Measurements from ENCODE around the gene NRBF2. TPM values are rescaled to one million over a fixed set of nuclear protein-coding genes. Genes with fewer than 3 reads are reported as not detected.

NRBF2 gene
- total RNA-seq, 1 donor from 2014 or later: 8.5 TPM

DNA sequence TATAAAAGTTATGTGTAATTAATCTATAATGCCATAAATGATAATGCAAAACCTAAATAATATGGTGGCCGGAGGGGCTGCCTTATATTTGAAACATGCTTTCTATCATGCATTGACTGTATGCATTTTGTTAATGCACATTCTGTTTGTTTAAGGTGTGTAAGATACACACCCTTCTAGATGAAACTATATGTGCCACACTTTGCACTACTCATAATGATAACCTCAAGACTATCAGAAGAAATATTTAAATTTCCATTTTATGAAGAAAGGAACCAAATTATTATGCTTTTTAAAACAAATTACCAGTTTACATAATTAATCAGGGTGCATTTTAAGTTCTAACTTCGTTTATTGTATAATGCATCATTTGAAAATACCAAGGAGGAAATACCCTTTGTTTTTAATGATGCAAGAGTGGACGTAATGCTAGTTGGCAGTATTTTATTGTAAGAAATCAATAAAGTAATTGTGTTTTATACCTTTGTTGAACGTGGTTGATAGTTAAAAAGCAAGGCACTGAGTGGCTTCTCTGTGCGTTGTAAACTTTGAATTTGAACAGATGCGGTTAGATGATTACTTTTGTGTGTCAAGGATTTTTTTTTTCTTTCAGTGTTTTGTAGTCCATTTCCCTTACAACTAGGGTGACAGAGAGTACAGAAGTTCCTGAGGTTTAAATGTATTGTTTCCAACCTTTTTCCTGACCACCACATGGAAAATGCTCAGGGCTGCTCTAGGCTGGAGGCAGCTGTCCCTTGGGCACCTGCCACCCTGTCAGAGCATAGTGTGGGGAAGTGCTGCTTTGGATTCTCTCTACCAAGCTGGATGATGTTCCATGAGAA is 21.6 kb downstream of the NRBF2 start:
- no peak for DNase-seq
- intact Hi-C loops (cut with micrococcal nuclease): loop anchor here (10.0 kb wide), 2 partner anchors 70 to 150 kb away; no protein-coding TSS in a partner anchor
- no peak for ATAC-seq

DNA sequence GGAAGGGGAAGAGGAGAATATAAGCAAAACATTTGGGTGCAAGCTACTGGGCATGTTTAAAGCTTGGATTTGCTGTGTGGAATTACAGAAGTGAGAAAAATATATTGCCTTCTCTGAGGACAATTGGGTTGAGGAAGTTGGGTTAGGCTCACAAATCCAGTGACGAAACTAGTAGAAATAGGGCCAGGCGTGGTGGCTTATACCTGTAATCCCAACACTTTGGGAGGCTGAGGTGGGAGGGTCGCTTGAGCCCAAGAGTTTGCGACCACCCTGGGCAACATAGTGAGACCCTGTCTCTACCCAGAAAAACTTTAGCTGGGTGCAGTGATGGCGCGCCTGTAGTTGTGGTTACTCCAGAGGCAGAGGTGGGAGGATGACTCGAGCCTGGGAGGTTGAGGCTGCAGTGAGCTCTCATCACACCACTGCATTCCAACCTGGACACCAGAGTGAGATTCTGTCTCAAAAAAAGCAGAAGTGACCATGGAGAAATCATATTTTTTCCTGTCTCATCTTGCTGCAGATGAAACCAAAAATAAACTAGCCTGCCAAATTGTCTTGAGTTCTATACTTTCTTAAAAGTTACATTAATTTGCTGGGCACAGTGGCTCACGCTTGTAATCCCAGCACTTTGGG is 22.4 kb downstream of the NRBF2 start:
- DNase-seq (no peak), ATAC-seq (no peak)
- intact Hi-C loops (cut with micrococcal nuclease): loop anchor here (10.0 kb wide), 2 partner anchors 71 to 151 kb away; no protein-coding TSS in a partner anchor

DNA sequence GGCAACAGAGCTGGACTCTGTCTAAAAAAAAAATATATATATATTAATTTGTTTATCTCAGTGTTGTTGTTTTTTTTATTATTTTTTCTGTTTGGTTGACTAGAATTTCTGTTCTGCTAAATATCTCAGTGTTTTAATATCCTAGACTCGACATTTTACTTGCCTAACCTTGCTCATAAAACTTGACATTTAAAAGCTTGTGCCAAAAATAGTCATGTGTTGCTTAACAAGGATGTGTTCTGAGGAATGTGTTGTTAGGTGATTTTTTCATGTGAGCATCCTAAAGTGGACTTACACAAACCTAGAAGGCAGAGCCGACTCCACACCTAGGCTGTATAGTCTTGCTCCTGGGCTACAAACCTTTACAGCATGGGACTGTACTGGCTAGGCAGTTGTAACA is 23.1 kb downstream of the NRBF2 start:
- ATAC-seq (no peak), DNase-seq (no peak)
- intact Hi-C loops (cut with micrococcal nuclease): loop anchor here (10.0 kb wide), 2 partner anchors 71 to 151 kb away; no protein-coding TSS in a partner anchor

DNA sequence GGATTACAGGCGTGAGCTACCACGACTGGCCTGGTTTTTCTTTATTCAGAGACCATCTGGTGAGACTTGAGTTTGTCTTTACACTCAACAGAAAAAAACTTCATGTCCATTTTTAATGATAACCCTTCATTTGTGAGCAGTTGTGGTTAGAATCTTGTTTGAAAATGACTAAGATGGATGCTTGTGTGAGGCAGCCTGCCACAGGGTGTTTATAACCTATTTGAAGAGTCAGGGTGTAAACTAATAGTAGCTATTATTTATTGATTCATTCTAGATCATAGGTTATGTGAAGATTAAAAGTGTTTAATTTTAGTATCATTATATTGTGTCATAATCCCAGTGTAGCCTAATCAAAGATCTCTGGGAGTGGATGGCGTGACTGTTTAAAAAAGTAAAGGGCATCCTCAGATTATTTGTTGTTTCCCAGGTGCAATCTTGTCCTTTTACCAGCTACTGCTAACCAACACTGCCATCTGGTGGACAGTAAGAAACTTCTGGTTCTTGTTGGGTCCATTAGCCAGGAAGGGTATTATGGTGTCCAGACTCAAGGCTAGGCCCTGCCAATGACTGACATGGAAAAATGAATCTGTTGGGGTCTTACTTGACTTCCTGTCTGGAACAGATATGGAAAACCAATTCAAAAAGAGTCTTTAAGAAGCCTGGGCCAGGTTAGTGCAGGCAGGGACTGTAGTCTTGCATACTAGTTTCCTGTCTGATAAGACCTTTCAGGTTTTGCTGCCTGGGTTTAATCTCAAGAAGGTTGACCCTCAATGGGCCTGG is 24.9 kb downstream of the NRBF2 start:
- peak; percentile 75 for ATAC-seq

DNA sequence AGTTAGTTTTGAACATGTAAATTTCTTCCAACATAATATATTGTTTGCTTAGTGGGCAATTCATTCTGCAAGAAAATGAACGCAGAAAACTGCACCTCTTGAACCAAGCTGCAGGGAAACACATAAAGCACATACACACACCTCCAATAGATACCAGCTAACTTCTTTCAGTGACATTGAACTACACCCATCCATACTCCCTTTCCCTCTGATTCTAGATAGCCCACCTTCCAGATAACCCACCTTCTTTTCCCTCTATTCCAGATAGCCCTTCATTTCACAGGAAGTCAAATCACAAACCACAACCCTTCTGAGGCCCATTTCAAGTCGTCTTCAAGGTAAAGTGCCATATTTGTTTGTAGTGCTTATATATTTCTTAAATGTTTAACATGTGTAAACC is 28.5 kb downstream of the NRBF2 start:
- intact Hi-C loops (cut with micrococcal nuclease): loop anchor here (10.0 kb wide), 1 partner anchor 563 kb away; no protein-coding TSS in a partner anchor
- ATAC-seq: no peak
- no peak for DNase-seq

More for the DNA sequence above, 24.9 kb downstream of the NRBF2 start:
- intact Hi-C loops (cut with micrococcal nuclease): loop anchor here (10.0 kb wide), 2 partner anchors 73 to 153 kb away; no protein-coding TSS in a partner anchor
- no peak for DNase-seq

DNA sequence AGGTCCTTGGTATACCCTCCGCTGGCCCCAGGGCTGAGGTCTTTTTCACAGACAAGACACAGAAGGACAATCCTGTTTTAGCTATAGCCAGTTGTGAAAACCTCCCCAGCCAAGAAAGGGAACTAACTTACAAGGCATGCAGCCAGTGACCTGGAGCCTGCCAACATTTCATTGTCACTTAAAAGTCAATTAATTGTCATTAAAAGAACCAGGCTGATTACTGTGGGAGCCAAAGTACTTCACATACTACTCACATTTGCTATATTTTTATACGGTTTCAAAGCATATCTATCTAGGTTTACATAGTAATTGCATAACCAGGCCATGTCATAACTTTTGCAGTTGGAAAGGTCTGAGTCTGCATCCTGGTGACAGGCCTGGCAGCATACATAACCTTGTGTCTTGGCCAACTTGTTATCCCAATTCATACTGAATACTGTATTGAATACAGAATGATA is 31.1 kb downstream of the NRBF2 start:
- ATAC-seq: peak; percentile 73
- intact Hi-C loops (cut with micrococcal nuclease): loop anchor here (10.0 kb wide), 1 partner anchor 561 kb away; no protein-coding TSS in a partner anchor
- peak; percentile 31 for DNase-seq

DNA sequence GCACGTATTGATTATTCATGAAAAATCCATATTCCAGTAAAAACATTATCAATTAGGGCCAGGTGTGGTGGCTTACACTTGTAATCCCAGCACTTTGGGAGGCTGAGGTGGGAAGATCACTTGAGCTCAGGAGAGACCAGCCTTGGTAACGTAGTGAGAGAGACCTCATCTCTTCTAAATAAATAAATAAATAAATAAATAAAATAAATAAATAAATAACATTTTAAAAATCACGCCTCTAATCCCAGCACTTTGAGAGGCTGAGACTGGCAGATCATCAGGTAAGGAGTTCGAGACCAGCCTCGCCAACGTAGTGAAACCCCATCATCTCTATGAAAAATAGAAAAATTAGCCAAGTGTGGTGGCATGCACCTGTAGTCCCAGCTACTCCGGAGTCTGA is 32.1 kb downstream of the NRBF2 start:
- no peak for DNase-seq
- intact Hi-C loops (cut with micrococcal nuclease): loop anchor here (5.0 to 10.0 kb wide), 2 partner anchors 462 to 560 kb away; no protein-coding TSS in a partner anchor
- ATAC-seq: no peak

DNA sequence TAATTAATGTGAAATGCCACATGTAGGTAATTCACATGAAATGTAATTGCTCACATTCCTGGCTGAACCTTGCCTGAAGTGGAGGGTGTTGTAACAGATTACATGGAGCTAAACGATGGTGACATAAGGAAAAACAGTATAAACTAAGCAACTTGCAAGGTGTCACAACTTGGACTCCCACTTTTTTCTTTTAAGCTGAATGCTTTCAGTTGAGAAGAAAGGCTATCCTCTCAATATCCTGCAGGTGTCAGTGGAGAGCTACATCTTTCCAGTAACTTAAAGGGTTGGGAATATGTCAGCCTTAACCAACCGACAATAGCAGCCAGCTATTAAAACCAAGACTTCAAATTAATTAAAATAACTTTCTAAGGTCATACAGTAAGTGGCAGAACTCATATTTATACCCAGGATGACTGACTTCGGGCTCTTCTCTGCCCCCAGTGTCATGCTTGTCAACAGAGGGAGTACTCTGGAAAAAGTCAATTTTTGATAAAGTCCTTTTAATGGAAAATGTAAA is 33.7 kb downstream of the NRBF2 start:
- intact Hi-C loops (cut with micrococcal nuclease): loop anchor here (5.0 to 10.0 kb wide), 2 partner anchors 461 to 558 kb away; no protein-coding TSS in a partner anchor
- ATAC-seq (peak; percentile 63), DNase-seq (no peak)

DNA sequence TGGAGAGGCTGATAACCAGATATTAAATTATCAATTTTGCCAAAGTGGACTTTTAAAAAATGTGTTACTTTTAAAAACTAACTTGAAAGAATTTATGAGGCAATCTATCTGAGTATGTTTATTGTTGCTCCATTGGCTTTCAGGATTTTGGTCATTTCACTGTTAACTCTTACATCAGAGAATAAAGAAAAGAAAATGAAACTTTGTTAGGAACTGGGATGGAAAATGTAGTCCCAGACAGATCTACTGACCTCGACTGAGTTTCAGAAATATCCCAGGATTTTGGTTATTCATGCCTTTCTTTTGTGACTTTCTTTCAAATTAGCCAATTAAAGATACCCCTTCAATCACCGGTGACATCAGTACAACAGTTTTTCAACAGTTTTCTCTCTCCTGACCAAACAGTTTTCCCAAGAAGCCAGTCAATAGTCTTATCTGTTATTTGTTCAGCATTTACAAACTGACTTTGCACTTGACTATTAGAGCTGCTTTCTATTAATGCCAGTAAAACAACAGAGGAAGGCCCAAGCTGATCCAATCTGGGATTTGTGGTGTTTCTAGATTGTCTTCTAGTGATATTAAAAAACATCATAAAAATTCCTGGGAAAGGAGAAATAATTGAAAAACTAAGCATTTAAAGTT is 35.8 kb downstream of the NRBF2 start:
- DNase-seq: no peak
- intact Hi-C loops (cut with micrococcal nuclease): loop anchor here (5.0 to 10.0 kb wide), 2 partner anchors 458 to 556 kb away; no protein-coding TSS in a partner anchor
- ATAC-seq: no peak

- no peak for ATAC-seq
- DNase-seq: no peak
- intact Hi-C loops (cut with micrococcal nuclease): loop anchor here (5.0 to 10.0 kb wide), 2 partner anchors 458 to 555 kb away; no protein-coding TSS in a partner anchor
These were observed 36.5 kb downstream of the NRBF2 start for GRCh38 chr10:63169624-63170023.

DNA sequence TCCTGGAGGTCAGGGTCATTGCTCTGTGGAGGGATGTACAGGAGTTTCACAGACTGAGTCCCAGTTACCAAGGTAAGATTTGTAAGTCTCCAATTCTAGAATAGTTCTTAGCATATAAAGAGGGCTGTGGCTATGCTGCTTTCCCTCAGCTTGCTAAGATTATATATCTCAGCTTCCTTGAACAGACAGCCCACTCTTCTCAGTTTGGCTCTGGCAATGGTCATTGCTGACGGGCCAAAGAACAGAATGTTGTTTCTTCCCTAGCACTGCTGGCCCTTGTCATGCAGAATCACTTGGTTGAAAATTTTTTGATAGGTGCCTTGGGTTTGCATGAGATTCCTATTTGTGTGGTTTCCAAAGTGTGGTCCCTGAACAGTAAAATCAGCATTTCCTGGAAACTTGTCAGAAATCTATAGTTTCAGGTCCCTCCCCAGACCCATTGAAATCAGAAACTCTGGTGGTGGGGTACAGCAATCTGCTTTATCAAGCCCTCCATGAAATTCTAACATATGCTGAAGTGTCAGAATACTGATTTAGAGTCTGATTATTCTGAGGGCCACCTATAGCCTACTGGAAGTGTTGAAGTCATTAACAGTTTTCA is 38.2 kb downstream of the NRBF2 start:
- intact Hi-C loops (cut with micrococcal nuclease): no loop called here

GRCh38 chr10:63171926-63172325 is 38.8 kb downstream of the NRBF2 start:
- DNase-seq (no peak), ATAC-seq (no peak)
- intact Hi-C loops (cut with micrococcal nuclease): no loop called here

More for the DNA sequence above, 38.2 kb downstream of the NRBF2 start:
- ATAC-seq (peak; percentile 58), DNase-seq (no peak)

- intact Hi-C loops (cut with micrococcal nuclease): no loop called here
- ATAC-seq (peak; percentile 42), DNase-seq (no peak)
These were observed 40.5 kb downstream of the NRBF2 start for GRCh38 chr10:63173468-63174232.

- no peak for ATAC-seq
- intact Hi-C loops (cut with micrococcal nuclease): no loop called here
- no peak for DNase-seq
These were observed 42.4 kb downstream of the NRBF2 start for GRCh38 chr10:63175534-63175933.

DNA sequence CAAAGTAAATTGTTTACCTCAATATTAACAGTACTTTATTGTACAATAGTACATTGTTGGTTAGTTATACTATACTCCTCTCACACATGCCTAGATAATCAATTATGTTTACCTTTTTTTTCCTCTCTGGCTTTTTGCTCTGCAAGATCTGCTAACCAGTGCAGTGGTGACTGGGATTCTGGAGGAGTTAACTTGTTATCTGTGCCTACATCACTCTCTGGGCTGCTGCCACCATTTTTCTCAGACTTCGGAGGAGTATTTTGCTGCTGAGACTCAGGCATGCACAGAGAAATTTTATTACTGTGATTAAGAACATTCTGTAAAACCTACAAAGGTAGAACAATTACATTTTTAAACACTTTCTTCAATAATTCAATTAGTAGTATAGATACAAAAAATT is 59.7 kb downstream of the NRBF2 start:
- intact Hi-C loops (cut with micrococcal nuclease): no loop called here
- DNase-seq (no peak), ATAC-seq (no peak)

DNA sequence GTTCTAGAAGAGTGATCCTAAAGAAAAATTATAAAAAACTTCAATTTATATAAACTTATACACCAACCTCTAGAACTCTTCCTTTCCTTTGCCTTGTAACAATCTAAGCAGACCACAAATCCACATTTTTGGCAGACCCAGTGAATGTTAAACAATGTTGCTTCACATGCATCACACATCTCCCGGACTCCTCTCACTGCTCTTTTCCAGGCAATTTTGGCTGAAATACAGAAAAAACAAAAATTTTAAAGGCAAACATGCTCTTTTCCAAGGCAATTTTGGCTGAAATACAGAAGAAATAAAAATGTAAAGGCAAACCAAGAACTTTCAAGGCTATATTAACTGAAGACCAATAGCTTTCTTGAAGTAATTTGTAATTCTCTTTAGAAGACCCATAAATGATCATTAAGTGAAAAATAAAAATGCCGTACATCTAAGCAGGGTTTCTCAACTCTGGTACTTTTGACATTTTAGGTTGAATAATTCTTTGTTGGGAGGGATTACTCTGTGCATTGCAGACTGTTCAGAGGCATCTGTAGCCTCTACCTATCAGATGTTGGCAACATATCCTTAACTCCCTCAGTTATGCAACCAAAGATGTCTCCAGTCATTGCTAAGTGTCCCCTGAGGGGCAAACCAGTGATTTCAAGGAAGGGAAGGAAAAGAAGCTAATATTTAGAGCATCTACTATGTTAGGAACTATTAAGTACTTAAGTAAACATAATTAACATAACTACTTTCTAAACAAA is 64.4 kb downstream of the NRBF2 start:
- intact Hi-C loops (cut with micrococcal nuclease): no loop called here
- peak; percentile 83 for ATAC-seq

GRCh38 chr10:63199716-63200115 is 66.6 kb downstream of the NRBF2 start:
- intact Hi-C loops (cut with micrococcal nuclease): no loop called here
- DNase-seq (no peak), ATAC-seq (peak; percentile 46)

More for the DNA sequence above, 64.4 kb downstream of the NRBF2 start:
- DNase-seq: no peak
